ENCODE data around the gene NOP14.

NOP14 gene

DNA sequence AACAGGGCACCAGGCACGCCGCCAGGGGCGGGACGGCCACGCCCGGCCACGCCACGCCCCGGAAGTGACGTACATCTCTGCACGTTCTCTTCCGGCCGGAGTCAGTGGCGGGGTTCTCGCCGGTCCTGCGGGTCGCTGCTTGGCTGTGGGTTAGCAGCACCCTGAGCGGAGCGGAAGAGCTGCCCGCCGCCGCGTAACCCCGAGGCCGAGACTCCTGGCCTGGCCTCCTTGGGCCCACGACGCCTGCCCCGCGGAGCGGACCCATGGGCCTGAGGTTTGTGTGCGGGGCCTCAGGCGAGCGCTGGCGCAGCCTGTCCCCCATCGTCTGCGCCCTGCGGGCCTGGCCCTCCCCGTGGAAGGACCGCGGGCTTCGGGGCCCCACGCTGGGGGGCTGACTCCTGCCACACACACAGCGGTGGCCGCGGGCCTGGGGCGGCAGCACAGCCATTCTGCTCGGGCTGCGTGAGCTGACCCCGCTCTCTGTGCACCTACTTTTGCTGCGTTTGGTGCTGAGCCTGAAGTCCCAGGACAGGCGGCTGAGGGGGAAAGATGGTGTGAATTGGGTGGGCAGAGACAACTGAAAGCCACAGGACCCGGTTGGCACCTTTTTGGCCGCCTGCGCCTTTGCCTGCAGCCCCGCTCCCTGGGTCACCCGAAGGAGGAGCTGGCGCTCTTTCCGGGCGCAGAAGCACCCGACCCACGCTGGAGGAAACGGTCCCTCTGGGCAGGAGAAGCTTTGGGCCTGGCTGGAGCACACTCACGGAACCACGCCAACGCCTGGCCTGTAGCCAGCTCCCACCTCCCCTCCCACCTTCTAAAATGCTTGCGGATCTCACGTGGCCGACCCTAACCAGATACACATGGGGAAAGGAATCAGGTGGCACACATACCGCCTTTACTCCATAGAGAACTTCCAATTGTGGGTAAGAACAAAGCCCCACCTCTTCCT is 28.1 kb downstream of the NOP14 start:
- TF ChIP-seq GATA1 (IDR thresholded peaks at IDR 0.05; ENCODE audit: low read depth, low read length) (no peak), POLR2A (IDR thresholded peaks at IDR 0.05; ENCODE audit: low read length) (peak; percentile 84)

GRCh38 chr4:2934077-2934812 is 29.0 kb downstream of the NOP14 start:
- TF ChIP-seq GATA1 (IDR thresholded peaks at IDR 0.05; ENCODE audit: low read depth, low read length) (no peak), POLR2A (IDR thresholded peaks at IDR 0.05; ENCODE audit: low read length) (no peak)
- peak; percentile 37 to 59 for DNase-seq

More for the DNA sequence above, 28.1 kb downstream of the NOP14 start:
- DNase-seq: peak; percentile 94 to 98

GRCh38 chr4:2933566-2934076 is 29.6 kb downstream of the NOP14 start:
- no peak for TF ChIP-seq GATA1 (IDR thresholded peaks at IDR 0.05; ENCODE audit: low read depth, low read length)
- TF ChIP-seq POLR2A (IDR thresholded peaks at IDR 0.05; ENCODE audit: low read length): no peak
- no peak for DNase-seq

- TF ChIP-seq POLR2A (IDR thresholded peaks at IDR 0.05; ENCODE audit: low read length) (no peak), GATA1 (IDR thresholded peaks at IDR 0.05; ENCODE audit: low read depth, low read length) (no peak)
- peak; percentile 26 to 27 for DNase-seq
Observed at GRCh38 chr4:2932951-2933565, 30.1 kb downstream of the NOP14 start.

- no peak for DNase-seq
- no peak for TF ChIP-seq POLR2A (IDR thresholded peaks at IDR 0.05; ENCODE audit: low read length)
- TF ChIP-seq GATA1 (IDR thresholded peaks at IDR 0.05; ENCODE audit: low read depth, low read length): no peak
Observed at GRCh38 chr4:2932321-2932950, 30.8 kb downstream of the NOP14 start.

GRCh38 chr4:2931512-2932301 is 31.5 kb downstream of the NOP14 start:
- TF ChIP-seq POLR2A (IDR thresholded peaks at IDR 0.05; ENCODE audit: low read length) (no peak), GATA1 (IDR thresholded peaks at IDR 0.05; ENCODE audit: low read depth, low read length) (no peak)
- DNase-seq: peak; percentile 25 to 30

- peak in 1 of 2 experiments; percentile 18 for DNase-seq
- no peak for TF ChIP-seq POLR2A (IDR thresholded peaks at IDR 0.05; ENCODE audit: low read length)
- no peak for TF ChIP-seq GATA1 (IDR thresholded peaks at IDR 0.05; ENCODE audit: low read depth, low read length)
Observed at GRCh38 chr4:2930758-2931511, 32.3 kb downstream of the NOP14 start.

- TF ChIP-seq POLR2A (IDR thresholded peaks at IDR 0.05; ENCODE audit: low read length) (no peak), GATA1 (IDR thresholded peaks at IDR 0.05; ENCODE audit: low read depth, low read length) (no peak)
- DNase-seq: no peak
Observed at GRCh38 chr4:2930135-2930757, 33.0 kb downstream of the NOP14 start.

GRCh38 chr4:2929469-2929868 is 33.7 kb downstream of the NOP14 start:
- TF ChIP-seq GATA1 (IDR thresholded peaks at IDR 0.05; ENCODE audit: low read depth, low read length) (no peak), POLR2A (IDR thresholded peaks at IDR 0.05; ENCODE audit: low read length) (no peak)
- no peak for DNase-seq

DNA sequence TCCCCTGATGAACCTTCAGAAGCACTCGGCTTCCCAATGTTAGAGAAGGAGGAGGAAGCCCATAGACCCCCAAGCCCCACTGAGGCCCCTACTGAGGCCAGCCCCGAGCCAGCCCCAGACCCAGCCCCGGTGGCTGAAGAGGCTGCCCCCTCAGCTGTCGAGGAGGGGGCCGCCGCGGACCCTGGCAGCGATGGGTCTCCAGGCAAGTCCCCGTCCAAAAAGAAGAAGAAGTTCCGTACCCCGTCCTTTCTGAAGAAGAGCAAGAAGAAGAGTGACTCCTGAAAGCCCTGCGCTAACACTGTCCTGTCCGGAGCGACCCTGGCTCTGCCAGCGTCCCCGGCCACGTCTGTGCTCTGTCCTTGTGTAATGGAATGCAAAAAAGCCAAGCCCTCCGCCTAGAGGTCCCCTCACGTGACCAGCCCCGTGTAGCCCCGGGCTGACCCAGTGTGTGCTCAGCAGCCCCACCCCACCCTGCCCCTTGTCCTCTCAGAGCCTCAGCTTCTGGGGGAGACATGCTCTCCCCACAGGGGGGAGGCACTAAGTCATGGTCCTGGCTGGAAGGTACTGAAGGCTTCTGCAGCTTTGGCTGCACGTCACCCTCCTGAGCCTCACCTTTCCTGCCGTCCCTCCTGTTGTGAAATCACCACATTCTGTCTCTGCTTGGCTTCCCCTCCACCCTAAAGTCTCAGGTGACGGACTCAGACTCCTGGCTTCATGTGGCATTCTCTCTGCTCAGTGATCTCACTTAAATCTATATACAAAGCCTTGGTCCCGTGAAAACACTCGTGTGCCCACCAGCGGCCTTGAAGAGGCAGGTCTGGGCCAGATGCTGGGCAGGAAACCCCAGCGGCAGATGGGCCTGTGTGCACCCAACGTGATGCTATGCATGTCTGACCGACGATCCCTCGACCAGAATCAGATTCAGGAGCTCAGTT is 34.7 kb downstream of the NOP14 start:
- TF ChIP-seq GATA1 (IDR thresholded peaks at IDR 0.05; ENCODE audit: low read depth, low read length) (no peak), POLR2A (IDR thresholded peaks at IDR 0.05; ENCODE audit: low read length) (no peak)
- DNase-seq: no peak

- no peak for DNase-seq
- TF ChIP-seq GATA1 (IDR thresholded peaks at IDR 0.05; ENCODE audit: low read depth, low read length): no peak
- TF ChIP-seq POLR2A (IDR thresholded peaks at IDR 0.05; ENCODE audit: low read length): no peak
Observed at GRCh38 chr4:2927696-2928075, 35.5 kb downstream of the NOP14 start.

Data from erythroblast (primary cell).